GM19240 (cell line): Measurements from ENCODE around the gene PTPRO.

Source experiments
- DNase-seq: peaks from one replicate; pipeline ENCODE4 v3.0.0; 2011; ENCODE audit warnings: low spot score; ENCODE audit not compliant: insufficient read length

PTPRO gene

GRCh38 chr12:15636060-15636890 lies 314.0 kb downstream of the PTPRO start:
- no peak for DNase-seq

GRCh38 chr12:15638231-15638630 lies 315.9 kb downstream of the PTPRO start:
- no peak for DNase-seq

DNA sequence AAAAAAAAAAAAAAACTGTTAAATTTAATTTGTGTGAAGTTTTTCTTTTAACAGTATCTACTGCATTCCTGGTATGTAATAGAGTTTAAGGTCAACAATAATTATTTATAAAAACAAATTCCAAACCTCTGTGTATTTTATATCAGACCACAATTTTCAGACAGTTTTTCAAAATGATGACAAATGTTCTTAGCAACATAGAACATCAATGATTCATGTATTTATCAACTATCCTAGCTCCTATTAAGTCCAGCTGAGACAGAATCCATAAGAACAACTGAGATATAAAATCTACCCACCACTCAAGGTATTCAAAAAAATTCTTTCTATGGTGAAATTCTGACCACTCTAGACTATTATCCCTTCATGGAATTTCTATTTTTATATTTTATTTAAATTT lies 322.4 kb downstream of the PTPRO start:
- DNase-seq = no peak

- DNase-seq = no peak
These were observed 324.3 kb downstream of the PTPRO start for GRCh38 chr12:15646581-15646980.
